GM21576 (cell line): ENCODE results near the gene PRPF31.
"Not testable (repeated sequence)": the region's sequence is repeated elsewhere in the genome, so short reads cannot be mapped to it uniquely, and the experiment has no call there.

Experiments used
- ATAC-seq: cut with Tn5 transposase; IDR thresholded peaks from one replicate; pipeline ENCODE4 v1.9.1; 2021; ENCODE audit warnings: mild to moderate bottlenecking, moderate library complexity; ENCODE audit not compliant: unreplicated experiment

Gene PRPF31

DNA sequence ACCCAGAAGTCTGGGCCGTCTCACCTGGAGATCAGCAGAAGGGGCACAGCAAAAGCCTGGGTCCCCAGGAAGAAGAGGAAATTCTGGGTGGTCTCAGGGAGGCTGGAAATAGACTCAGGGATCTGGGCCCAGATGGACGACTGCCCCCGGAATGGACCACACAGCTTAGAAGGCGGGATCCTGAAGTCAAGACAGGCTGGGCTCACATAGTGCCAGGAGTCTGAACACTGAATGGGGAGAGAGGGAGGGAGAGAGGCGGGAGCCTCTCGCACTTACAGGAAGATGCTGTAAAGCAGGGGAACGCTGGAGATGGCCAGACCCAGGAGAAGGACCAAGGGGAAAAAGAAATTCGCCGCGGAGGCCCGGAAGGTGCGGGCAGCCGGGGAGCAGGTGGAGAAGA, 45.3 kb downstream of the PRPF31 start:
- no peak for ATAC-seq

DNA sequence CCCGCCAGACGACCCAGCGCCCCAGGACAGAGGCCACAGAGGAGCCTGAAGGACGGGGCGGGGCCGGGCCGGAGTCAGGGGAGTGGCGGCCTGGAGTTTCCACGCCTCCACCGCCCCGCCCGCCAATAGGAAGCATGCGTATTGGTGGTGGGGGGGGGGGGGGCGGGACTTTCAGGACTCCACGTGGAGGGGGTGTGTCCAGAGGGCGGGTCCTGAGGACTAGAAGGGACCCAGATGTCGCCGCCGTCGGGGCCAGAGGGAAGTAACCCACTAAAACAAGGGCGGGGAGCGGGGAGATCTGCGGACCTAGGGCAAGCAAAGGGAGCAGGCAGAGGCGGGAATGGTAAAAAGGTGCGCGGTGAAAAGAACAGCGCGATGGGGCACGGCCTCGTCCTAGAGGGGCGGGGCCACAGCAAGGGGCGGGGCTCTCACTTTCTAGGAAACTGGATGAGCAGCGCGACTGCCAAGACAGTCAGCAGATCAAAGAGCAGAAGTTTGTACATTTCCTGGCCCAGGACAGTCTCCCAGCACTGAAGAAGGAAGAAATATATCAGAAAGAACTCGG, 46.8 kb downstream of the PRPF31 start:
- ATAC-seq = no peak

DNA sequence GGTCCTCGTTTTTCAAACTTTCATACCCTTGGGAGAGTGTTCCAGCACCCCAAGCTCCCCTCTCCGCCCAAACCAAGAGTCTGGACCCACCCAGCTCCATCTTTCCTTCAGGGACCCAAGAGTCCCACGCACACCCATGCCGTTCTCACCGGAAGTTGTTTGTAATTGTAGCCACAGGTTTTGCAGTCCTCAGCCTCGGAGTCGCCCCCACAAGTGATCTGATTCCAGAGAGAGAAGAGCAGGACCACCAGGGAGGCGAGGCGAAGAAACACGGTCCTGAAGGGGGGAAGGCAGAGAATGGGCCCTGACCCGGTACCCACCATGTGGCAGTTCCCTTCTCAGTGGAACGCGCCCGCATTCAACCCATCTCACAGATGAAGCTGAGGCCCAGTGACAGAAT, 47.3 kb downstream of the PRPF31 start:
- no peak for ATAC-seq

DNA sequence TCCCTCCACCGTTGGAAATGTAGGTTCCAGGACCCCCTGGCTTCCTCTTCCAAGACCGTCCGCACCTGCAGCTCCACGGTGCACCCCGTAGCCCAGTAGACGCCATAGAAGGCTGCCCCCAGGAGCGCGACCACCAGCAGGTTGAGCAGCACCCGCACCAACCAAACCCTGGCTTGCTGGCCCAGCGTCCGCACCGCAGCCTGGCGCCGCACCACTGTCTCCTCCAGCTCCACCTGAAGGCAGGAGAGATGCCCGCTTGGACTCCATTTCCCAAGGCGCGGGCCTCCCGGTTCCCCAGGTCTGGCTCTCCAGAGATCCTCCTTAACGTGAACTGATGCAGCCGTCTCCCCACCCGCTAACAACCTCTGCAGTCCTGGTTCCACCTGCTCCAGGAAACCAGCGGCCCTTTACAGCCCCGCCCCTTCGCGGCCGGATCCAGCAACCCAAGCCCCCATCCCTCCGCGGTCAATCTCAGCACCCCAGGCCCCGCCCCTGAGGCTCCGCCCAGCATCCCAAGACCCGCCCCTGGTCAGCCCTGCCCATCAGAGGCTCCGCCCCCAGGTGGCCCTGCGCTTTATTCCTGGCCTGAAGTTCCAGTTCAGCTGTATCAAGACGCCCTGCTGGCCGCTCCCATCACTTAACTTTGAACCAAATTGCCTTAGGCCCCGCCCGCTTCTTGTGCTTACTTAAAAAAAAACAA, 49.0 kb downstream of the PRPF31 start:
- no peak for ATAC-seq

DNA sequence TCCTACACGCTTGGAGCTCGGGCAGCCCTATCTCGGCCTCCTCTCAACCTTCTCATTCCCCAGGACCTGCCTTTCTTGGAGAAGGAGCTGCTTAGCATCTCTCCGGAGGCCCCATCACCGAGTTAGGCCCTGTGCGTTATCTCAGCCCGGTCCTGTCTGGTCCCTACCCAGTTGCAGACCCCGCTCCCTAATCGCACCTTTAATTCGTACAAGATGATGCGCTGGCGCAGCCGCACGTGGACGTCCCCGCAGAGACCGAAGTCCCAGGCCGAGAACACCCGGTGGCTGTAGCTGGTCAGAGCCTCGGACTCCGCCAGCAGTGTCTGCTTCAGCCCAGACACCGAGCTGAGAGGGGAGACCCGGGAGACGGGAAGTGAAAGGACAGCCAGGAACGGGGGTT, 49.7 kb downstream of the PRPF31 start:
- no peak for ATAC-seq

DNA sequence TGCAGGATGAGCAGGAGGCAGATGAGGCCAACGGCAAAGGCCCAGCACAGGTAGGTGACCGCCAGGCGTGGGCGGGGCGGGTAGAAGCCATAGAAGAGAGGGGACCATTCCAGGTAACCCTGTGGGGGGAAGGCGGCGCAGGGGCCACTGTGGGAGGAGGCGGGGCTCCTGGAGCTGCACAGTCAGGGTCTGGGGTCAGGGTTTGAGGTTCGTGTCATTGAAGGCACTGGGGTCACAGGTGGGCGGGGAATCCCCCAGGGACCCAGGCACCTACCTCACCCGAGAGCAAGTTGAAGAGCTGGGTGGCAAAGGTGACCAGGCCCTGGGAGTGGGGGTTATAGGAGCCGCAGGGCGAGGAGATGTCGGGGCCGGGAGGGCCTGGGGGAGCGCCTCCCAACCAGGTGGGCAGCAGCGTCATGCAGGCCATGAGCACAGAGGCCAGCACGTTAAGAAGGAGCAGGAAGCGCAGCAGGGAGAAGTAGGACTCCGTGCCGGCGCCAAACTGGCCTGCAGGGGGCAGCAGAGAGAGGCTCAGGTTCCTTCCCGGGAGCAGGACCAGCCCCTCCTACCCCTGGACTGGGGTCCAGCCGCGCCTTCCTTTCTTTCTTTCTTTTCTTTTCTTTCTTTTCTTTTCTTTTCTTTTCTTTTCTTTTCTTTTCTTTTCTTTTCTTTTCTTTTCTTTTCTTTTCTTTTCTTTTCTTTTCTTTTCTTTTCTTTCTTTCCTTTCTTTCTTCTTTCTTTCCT, 52.8 kb downstream of the PRPF31 start:
- no peak for ATAC-seq

DNA sequence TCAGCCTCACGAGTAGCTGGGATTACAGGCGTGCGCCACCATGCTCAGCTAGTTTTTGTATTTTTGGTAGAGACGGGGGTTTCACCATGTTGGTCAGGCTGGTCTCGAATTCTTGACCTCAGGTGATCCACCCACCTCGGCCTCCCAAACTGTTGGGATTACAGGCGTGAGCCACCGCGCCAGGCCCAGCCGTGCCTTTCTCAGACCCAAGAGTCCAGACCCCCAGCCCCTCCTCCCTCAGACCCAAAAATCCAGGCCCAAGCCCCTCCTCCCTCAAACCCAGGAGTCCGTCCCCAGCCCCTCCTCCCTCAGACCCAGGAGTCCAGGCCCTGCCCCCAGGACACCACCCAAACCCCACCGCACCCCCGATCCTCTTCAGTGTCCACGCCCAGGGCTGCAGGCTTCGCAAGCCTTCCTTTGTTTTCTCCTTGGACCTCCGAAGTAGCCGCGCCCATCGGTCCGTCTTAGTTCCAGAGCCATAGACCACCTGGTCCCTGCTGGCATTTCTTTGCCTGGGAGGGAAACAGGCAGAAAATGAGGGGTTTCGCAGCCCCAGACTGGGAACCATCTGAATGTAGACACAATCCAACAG, 53.7 kb downstream of the PRPF31 start:
- no peak for ATAC-seq

DNA sequence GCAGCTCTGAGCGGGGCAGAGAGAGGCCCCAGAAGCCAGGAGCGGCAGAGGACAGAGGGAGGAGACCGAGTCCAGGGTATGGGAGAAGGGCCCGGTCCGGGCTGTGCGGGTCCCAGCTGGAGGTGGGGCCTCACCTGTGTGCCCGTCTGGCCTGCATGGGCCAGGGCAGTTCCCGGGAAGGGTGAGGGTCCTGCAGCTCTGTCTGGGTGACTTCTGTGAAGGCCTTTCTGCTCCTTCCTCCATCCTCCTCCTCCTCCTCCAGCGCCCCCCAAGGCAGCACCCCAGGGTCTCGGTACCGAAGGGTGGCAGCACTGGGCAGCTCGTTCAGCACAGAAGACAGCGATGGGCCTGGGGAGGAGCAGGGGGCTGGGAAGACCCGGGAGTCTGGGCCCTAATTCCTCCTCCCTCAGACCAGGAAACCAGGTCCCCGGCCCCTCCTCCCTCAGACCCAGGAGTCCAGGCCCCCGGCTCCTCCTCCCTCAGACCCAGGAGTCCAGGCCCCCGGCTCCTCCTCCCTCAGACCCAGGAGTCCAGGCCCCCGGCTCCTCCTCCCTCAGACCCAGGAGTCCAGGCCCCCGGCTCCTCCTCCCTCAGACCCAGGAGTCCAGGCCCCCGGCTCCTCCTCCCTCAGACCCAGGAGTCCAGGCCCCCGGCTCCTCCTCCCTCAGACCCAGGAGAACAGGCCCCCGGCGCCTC, 56.3 kb downstream of the PRPF31 start:
- ATAC-seq = not testable (repeated sequence)

DNA sequence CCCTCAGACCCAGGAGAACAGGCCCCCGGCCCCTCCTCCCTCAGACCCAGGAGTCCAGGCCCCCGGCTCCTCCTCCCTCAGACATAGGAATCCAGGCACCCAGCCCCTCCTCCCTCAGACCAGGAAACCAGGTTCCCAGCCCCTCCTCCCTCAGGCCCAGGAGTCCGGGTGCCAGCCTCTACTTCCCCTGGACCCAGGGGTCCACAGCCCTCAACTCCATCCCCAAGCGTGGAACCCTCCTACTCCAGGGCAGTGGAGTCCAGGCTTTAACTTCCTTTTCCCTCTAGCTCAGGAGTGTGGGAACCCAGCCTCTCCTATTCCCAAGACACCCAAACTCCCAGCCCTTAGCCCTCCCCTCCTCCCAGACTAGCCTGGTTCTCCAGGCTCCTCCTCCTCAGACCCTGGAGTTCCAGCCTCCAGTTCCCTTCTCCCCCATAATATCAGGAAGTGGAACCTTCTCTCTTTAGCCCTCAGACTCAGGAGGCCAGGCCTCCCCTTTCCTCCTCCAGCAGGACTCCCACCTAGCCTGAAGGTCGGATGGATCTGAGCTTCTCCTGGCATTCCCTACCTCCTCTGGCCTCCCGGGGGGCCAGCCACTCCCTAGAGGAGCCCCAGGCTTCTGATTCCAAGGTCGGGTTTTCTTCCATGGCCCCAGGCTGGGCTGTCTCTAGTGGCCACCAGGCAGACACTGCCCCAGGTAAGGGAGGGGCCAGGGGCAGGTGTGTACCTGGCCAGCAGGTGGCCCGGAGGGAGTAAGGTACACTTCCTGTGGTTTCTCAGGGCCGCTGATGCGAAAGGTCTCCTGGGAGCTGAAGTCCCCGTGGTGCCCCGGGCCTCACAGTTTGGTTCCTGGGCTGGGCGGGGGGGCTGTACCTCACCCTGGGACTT, 57.2 kb downstream of the PRPF31 start, which contains the start of gene TMC4:
TSS of gene TMC4 (minus strand) at position 690 of the 888 bp plus-strand sequence. CDS start at position 647, 43 bp downstream.
- no peak for ATAC-seq

DNA sequence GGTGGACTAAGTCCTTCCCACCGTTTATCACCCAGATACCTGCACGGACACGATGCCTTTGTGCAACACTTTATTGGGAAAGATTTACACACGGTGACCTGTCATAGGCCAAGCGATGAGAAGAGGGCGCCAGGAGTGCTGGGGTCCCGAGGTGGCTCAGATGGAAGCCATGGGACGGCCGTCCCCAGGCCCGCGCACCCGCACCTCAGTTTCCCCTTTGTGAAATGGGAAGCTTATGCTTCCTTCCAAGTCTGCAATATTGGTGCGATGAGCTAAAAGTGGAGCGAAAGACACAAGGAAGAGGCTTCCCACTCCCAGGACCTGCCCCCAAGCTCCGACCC, 57.8 kb downstream of the PRPF31 start:
- no peak for ATAC-seq

DNA sequence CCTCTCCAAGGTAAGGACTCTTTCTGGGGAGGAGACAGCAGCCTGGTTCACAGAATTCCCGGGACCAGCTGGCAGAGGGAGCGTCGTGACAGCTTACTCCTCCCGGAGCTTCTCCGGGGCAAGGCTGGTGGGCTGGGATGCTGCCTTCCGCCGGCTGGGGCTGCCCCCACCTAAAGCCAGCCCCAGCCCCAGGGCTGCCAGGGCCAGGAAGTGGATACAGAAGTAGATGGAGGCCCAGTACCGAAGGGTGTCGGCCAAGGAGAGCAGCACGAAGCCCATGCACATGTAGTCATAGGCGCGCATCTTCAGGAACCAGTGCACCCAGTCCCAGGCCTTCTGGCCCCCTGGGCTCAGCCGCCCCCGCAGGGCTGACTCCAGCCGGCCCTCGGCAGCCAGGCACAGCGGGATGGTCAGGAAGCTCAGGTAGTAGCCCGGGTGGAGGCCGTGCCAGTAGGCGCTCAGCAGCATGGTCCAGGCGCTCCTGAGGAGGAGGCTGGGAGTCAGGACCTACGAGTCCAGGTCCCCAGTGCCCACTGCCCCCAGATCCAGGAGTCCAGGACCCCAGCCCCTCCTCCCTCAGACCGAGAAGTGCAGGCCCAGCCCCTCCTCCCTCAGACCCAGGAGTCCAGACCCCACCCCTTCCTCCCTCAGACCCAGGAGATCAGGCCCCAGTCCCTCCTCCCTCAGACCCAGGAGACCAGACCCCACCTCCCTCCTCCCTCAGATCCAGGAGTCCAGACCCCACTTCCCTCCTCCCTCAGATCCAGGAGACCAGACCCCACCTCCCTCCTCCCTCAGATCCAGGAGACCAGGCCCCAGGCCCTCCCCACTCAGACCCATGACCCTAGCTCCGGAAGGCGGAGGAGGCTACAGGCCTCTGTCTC, 58.6 kb downstream of the PRPF31 start:
- ATAC-seq = no peak

DNA sequence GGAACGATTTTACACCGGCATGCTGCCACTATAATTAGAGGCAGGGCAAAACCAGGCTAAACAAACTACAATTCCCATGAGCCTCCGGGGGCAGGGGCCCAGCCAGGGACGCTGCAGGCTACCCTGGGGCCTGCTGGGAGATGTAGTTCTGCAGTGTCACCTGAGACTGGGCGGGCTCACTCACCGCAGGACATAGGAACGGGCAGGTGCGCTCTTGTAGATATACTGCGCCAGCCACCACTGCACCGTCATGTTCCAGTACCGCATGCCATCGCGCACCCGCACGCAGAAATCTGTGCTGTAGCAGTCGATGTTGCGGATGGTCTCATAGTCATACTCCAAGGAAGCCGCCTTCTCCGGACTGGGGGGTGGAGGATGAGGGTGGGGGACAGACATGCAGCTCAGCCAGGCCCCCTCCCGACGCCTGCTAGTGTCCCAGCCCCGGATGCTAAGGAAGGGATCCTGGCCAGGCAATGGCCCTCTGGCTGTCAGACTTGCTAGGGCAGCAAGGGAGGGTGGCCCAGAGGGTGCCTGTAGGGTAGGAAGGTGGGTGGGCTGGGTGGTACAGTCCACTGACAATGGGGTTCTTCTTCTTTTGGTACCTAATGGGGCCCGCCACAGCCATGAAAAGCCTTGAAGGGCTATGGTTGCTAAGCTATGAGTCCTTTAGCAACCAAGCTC, 63.2 kb downstream of the PRPF31 start:
- ATAC-seq = no peak

DNA sequence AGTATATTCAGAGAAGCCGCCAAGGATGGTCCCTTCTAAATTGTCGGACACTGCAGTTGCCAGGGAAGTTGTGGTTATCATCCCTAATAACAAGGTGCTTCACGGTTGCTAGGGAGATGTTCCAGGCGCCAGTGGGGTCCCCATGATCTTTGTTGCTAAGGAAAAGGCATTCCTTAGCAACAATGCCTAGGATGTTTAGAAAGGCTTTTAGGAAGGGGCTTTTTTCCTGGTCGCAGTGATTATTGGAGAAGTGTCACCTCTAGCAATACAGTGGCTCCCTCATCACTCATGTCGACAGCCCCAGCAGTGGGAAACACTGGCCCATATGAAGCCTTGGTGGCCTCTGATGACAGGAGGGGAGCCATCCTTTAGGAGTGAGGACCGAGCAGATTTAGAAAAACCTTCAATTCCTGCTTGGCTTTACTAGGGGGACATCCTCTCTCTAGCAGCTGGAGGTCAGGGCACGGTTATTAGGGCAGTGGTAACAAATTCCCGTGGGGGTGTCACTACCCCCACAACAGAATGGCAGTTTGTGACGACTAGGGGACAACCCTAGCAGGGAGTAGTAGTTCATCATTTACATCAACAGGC, 63.8 kb downstream of the PRPF31 start:
- no peak for ATAC-seq

DNA sequence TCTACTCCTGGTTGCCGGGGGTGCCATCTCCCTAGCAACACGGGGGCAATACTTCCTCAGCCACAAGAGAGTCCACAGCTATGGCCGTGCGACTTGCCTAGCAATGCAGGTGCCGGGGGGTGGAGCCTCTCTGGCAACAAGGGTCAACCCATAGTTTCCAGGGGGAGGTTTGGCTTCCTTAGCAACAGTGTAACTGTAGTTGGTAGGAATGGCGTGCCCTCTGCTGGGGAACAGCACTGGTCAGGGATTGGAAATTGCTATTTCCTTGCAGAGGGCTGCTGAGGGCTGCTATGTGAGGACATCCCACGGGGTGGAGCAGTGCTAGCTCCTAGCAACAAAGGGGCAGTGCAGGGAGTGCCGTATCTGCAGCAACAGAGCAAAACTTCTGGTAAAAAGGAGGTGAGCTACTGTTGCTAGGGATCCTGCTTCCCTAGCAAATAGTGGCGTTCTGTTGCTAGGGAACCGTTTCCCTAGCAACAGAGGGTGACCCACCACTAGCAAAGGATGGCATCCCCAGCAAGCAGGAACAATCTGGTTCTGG, 64.4 kb downstream of the PRPF31 start:
- ATAC-seq = no peak

DNA sequence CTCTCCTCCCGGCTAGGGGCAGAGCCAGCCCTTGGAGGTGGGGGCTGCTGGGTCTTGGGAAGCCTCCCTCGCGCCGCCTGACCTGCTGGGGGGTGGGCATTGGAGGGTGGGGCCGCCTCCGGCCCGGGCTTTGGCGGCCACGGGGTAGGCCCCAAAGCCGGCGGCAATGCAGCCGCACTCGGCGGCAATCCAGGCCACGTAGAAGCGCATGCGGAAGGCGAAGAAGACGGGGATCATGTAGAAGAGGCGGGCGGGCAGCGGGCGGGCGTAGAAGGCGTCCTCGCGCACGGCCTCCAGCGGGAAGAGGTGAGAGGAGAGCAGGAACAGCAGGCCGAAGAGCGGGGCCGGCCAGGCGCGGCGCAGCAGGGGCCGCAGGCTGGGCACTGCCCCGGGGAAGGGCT, 65.1 kb downstream of the PRPF31 start:
- ATAC-seq = no peak
